Left renal pelvis (tissue), 4 donors: Measurements from ENCODE around the gene ATF3. TPM values are rescaled to one million over a fixed set of nuclear protein-coding genes. Genes with fewer than 3 reads are reported as not detected.
"Not testable (repeated sequence)": the region's sequence is repeated elsewhere in the genome, so short reads cannot be mapped to it uniquely, and the experiment has no call there.

Source experiments
- DNase-seq, 4 donors: peaks; one replicate each; pipeline ENCODE4 v3.0.0-alpha.2; 2013; ENCODE audit warnings: low read depth in 4 of 4, low spot score in 3 of 4
- polyA plus RNA-seq, 4 donors: library from polyadenylated mRNA; unstranded; fragments of 120-200 nt; gene quantifications; one replicate each; pipeline ENCODE4 v1.2.1, GENCODE V29; 2013; ENCODE audit not compliant: insufficient read length in 4 of 4

Gene ATF3
- polyA plus RNA-seq, 4 donors: 7.3 to 77.3 (median 14.3) TPM

DNA sequence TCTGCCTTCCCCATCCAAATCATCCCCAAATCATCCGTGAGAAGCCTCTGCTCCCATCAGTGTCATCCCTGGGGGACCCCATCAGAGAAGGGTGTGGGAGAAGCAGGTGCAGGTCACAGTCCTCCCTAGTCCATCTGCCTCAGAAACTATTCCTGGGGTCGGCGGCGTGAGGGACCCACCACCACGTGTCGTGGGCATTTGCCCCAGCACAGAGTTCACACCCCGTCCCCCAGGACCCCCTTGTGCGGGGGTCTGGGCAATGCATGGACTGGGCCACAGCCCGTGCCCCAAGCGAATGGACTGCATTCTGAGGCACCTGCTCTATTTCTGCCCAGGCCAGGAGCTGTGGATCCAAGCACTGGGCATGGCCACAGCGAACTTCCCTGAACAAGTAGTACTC lies 38.4 kb downstream of the ATF3 start:
- DNase-seq: no peak

DNA sequence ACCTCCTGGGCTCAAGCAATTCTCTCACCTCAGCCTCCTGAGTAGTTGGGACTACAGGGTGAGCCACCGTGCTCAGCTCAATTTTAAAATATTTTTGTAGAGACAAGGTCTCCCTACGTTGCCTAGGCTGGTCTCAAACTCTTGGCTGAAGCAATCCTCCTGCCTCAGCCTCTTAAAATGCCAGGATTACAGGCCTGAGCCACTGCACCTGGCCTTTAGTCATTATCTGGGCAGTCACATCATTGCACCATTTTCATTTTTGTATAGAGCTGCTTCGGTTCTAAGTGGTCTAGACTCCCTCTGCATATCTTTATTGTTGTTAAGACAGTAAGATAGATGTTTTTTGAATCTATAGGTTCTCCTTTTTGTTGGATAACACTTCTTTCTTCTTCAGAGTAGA lies 39.9 kb downstream of the ATF3 start:
- no peak for DNase-seq

DNA sequence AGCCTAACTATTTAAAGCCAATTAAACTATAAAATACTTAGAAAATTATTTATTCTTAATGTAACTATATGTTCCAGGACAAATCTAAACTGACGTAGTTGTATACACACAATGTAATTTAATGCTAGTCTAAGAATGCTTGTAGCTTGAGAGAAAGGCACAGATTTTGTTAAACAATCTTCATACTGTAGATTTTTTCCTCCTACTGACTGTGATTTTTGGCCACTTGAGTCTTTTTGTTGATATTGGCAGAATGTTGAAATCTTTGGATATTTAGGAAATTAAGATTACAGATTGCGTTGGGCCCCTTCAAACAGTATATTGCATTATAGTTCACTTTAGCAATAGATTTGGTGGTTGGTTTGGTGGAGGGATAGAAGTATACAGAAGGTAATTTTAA lies 40.5 kb downstream of the ATF3 start:
- no peak for DNase-seq

DNA sequence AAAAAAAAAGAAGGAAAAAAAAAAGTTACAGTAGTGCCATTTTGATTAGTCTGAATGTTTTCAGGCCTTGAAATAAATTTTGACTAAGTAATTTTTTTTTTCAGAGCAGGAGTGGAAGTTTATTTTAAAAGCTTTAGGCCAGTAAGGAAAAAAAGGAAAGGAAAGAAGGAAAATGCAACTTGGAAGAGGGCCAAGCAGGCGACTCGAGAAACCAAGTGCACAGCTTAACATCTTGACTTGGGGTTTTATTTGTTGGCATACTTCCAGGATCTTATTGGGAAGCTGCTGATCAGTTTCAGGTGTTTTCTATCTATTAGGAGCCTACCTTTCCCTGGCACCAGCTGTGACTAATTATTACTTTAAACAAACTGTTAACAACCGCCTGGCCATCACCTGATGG lies 41.7 kb downstream of the ATF3 start:
- no peak for DNase-seq

DNA sequence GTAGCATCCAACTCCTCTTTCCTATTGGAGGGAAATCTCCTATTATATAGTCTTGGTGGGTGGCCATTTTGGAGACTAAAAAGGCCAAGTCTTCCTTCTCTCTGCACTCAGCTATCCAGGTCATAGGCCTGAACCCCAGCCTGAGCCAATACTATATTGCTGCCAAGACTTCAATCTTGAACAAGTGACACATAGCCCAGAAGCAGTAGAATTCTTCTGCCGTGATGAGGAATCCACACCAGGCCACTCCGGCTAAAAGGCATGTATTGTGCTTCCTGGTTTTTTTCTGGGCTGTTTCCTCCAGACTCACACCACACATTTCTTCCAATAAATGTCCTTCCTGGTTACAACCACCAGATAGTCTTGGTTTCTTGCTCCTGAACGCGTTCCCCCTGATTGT lies 43.0 kb downstream of the ATF3 start:
- DNase-seq: no peak

DNA sequence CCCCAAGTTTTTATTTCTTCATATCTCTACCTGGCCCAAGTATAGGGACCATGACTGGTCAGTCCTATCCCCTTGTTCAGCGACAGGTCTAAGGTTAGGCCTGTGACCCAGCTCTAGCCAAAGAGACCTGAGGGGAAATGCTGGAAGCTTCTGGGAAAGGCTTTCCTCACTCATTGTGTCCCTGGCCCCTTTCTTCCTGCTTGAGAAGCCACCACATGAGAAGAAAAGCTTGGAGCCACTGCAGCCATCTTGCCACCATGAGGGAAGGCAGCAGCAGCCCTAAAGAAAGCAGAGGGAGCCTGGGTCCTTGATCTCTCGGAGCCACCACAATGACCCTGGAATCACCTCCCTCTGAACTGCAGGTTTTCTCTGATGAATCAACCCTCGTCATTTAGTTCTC lies 43.4 kb downstream of the ATF3 start:
- DNase-seq: no peak

DNA sequence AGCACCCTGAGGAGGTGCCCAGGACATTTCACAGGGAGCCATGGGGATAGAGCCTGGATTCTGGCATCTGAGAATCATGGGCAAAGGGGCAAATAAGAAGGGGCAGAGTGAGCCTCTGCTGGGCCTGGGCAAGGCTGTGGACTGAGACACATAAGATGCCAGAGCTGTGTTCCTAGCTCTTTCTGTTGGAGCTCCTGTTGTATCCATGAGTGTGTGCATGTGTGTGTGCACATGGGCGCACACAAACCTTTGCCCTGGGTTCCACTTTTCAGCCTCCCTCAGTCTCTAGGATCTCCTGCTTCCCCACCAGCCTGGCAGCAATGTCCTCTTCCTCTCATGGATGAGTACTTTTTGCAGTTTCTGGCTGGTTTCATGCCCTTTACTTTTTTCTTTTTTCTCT lies 44.0 kb downstream of the ATF3 start:
- no peak for DNase-seq

DNA sequence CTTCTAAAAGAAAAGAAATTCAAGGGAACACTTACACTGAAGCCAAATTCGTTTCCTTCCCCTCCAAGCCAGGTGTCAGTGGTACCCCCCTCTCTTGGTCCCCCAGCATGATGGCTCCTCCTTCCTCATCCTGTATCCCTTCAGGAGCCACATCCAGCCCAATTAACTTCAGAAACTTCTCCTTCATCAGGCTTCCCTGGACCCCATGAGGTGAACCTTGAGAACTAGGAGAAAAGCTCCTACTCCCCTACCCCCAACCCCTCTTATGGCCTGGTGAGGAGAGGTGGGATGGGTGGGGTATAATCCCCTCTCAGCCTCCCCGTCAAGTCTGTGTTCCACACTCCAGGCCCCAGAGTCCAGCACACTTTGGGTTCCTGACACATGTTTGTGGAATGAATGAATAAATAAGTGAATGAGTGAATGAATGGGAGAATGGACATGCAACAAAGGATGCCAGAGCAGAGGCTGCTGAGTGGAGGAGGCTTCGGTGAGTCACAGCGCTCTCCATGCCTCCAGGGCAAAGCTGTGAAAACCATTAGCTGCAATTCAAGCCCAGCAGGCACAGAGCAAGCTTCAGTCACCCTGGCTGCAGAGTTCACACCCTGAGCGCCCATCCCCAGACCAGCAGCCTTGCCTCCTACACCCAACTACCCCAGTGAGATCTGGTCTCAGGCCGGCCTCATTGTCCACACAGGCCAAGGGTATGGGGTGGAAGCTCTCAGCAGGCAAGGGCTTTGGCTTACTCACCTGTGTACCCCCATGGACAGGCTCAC lies 47.3 kb downstream of the ATF3 start:
- no peak for DNase-seq

DNA sequence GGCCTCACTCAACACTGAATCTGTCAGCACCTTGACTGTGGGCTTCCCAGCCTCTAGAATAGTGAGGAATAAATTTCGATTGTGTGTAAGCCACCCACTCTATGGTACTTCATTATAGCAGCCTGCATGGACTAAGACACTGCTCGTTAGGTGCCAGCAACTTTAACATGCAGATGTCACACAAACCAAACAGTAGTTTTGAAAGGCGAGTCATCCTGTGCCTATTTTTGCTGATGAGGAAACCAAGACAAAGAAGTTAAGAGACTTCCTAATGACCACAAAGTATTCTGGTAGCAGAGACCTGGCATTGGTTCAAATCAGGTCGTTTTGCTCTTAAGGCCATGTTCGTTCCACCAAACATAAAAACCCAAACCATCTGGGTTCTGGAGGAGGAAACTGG lies 48.2 kb downstream of the ATF3 start:
- DNase-seq: no peak

DNA sequence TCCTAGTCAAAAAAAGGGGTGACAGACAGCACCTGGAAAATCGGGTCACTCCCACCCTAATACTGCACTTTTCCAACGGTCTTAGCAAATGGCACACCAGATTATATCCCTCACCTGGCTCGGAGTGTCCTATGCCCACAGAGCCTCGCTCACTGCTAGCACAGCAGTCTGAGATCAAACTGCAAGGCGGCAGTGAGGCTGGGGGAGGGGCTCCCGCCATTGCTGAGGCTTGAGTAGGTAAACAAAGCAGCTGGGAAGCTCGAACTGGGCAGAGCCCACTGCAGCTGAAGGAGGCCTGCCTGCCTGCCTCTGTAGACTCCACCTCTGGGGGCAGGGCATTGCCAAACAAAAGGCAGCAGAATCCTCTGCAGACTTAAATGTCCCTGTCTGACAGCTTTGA lies 49.7 kb downstream of the ATF3 start:
- DNase-seq: not testable (repeated sequence)

DNA sequence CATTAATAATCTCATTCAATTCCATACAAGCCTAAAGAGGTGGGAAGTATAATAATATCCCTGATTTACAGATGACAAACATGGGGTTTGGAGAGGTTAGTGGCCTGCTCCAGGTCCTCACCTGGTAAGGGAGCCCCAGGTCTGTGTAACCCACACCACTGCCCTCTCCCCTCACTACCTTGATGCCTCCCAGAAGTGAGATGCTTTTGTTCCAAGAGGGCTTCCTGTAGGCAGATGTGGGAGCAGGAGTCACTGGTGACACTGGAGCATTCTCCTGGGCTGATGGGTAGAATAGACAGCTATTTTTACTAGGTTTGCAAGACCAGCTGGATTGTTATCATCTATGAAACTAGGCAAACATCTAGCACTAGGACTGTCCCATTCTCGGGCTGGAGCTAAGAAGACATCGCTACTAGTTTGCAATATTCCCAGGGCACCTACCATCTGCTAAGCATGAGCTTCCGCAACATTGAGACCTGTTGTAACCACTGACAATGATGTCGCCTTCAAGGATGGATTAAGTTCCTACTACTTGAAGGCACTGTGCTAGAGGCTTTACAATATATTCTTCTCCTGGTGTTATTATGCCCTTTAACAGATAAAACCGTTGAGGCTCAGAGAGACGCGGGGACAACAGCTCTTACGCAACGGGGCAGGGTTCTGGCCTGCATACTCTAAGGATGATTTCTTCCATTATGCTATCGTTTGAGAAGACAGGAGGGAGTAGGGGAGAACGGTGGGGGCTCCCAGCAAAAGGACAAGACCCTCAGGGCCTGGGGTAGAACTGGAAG lies 56.0 kb downstream of the ATF3 start:
- no peak for DNase-seq

DNA sequence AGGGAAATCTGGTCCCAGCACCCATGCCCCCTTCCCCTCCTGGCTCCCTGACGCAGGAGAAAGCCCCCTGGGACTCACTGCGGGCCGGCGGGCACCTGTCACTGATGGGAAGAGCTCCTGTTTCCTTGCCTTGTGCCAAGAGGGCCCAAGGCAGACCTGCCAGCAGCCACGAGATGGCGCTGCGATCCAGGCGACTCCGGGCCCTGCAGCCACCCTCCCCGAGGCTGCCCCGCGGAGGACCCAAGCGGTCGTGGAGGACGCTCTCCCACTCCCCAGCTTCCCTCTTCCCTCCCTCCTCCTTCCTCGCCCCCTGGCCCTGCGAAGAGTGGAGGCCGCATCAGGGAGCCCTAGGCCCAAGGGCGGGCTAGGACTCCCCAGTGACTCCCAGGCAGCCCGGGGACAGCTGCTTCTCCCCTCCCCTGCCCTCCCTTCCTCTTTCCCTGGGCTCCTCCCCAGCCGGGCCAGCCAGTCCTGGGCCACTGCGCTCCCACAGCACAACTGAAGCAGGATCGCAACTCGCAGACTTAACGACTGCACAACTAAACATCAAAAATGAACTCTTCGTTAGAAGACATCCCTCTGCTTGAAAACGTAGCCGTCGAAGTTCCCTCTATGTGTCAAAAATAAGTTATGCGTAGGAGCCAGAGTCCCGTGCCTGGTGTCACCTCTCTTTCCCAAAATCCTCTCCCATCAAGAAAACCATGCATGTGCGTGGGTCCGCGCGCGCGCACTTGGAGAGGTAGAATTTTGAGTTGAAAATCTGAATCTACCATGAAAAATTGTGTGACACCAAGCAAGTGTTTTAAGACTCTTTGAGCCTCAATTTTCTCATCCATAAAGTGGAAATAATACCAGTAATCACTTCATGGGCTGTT lies 56.9 kb downstream of the ATF3 start:
- peak; percentile 58 to 71 (median 65) for DNase-seq

DNA sequence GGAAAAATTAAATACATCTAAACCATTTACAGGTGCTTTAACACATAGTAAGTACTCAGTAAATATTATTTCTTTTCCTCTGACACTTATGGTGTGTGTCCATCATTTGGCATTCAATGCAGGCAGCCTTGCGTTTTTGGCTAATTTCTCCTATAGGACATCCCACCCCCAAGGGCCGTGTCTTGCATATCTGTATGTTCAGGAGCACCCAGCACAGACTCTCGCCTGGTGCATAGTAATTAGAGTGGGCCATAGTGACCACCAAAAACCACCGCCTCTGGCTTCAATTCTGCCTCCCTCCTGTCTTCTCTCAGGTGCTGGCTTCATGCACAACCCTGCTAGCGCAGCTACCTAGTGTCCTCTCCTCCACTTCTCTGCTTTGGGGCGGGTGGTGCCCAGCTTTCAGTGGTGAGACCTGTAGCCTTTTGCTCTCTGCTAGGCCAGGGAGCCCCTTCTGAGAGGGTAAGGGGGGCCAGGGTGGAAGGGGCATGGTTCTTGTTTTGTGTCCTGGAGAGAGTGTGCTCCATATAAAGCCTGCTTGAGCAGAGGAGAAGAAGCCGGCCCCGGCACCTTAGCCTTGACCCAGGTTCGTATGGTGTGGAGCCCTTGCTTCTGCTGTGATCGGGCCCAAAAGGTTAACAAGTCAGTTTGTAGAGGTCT lies 57.7 kb downstream of the ATF3 start:
- DNase-seq: no peak

DNA sequence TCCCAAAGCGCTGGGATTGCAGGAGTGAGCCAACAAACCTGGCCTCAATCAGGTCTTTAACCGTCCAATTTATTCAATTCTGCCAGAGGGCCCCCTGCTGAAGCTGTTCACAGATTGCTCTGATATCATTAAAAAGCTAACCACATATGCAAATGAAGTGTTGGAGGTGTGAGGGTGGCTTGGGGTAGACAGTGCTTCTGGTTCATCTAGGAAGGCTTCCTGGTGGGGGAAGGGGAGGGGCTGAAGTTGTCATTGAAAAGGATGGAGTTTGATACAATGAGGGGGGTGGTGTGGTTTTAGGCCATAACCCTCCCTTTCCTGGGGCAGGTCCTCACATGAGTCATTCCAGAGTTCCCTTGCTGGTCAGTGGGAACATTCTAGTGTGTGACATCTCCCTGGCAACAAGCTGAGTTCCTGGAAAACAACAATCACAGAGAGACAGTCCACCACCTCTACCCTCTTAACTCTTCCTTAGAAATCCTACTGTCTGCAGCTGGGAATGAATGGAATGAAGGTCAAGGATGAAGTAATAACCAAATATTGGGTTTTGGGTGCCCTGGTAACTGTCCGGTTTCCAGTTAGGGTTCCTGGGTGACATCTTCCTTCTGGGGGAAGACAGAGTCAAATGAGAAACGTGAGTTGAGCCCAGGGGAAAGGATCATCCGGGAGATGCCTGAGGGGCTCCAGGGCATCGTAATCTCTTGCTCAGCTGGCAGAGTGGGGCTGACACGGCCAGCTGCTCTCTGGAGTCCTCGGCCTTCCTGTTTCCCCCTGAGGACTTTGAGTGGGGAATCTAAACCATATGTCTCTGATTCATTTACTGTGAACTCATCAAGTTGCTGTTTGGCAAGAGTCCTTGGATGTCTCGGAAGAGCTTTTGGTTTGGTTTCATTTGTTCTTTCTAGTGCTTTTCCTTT lies 58.9 kb downstream of the ATF3 start:
- DNase-seq: peak in 1 of 4 donors; percentile 50

DNA sequence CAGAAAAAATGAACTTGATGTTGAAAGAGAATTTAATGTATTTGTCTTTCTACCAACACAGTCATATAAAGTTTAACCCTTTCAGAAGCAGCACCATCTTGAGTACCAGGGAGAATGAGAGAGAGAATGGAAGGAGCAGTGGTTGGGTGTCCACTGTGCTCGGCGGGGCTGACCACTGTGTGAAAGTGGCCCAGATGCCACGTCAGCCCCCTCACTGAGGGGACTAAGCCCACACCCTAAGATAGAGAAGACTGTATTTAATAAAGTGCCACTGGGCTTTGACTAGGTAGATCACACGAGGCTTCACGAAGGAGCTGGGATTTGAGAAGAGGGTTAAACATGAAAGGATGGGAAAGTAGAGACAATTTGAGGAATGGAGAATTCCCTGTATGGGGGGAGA lies 59.9 kb downstream of the ATF3 start:
- DNase-seq: no peak

DNA sequence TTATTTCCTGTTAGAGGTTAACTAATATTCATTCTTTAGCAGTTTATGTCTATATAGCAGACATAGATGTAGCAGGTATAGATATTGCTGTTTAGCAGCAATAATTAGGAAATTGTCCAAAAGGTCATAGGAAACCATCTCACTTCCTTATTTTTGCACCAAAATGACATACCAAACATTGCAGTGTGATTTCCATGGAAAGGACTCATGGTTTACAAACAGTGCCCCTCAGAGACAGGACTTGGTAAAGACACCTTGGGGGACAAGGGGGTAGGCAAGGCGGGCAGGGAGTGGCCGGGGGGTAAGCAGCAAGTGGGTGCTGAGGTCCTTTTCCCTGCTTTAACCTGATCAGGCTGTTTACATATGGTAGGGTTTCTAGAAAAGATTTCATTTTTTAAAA lies 60.5 kb downstream of the ATF3 start:
- no peak for DNase-seq

DNA sequence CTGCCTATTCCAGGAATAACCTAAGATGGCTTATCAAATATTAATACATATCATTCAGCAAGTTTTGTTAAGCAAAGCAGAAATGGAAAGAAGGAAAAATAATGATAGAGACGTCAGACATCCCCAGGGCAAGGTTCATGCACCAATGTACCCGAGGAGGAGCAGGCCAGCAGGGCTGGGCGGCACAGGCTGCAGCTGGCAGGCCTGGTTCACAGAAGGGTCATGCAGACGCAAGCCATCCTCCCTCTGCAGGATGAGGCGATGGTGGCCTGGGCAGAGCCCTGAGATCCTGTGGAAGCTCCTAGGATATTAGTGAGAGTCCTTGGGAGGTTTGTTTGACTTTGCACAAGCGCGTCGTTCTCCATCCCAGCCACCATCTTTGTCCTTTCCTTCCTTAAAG lies 61.0 kb downstream of the ATF3 start:
- no peak for DNase-seq

DNA sequence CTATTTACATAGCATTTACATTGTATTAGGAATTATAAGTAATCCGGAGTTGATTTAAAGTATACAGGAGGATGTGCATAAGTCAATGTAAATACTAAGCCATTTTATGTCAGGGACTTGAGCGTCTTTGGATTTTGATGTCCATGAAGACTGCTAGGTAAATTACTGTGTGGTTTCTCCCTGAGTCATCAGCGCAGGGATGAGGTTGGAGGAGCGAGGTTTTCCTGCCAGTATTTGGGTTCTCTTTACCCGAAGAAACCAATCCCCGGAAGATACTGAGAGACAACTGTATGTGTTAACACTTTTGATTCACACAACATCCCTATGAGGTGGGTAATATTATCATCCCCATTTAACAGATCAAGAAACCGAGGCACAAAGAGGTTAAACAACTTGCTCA lies 61.7 kb downstream of the ATF3 start:
- DNase-seq: no peak
